ENCODE measurements around the gene TLE3. TPM values are rescaled to one million over a fixed set of nuclear protein-coding genes. Genes with fewer than 3 reads are reported as not detected.
"Not testable (repeated sequence)": the region's sequence is repeated elsewhere in the genome, so short reads cannot be mapped to it uniquely, and the experiment has no call there.

Gene TLE3
- 10 to 100 TPM; 22.4 to 29.3 TPM for total RNA-seq
- long read RNA-seq, partial matches to known transcripts, result 3 of 8 reads
- long read RNA-seq, other reads (novel, unspliced or antisense), result 5 of 8 reads

GRCh38 chr15:70097321-70098152 lies at the start of gene TLE3:
TSS of gene TLE3 (minus strand) at chr15:70097917. CDS start at chr15:70096798, 1,119 bp downstream.
- intact Hi-C loops (cut with DNase I), result loop anchor here in 1 of 2 donors (10.0 kb wide), 1 partner anchor 363 kb away; no protein-coding TSS in a partner anchor
- ATAC-seq (peak; percentile 67 to 72), DNase-seq (peak; percentile 99)

- DNase-seq (no peak), ATAC-seq (no peak)
- intact Hi-C loops (cut with DNase I), result no loop called here
Measured at GRCh38 chr15:70147178-70147760, 49.6 kb upstream of the TLE3 start.

GRCh38 chr15:70146771-70147170 lies 49.1 kb upstream of the TLE3 start:
- no peak for DNase-seq
- intact Hi-C loops (cut with DNase I), result no loop called here
- ATAC-seq, result no peak

DNA sequence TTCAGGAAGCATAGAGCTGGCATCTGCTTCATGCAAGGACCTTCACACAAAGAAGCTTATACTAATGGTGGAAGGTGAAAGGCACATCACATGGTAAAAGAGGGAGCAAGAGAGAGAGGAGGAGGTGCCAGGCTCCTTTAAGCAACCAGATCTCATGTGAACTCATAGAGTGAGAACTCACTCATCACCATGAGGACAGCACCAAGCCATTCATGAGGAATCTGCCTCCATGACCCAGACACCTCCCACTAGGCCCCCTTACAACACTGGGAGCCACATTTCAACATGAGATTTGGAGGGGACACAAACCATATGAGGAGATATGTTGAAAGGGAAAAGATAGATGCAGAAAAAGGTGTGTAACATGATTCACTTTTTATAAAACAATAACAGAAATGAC lies 48.4 kb upstream of the TLE3 start:
- intact Hi-C loops (cut with DNase I), result no loop called here
- DNase-seq (no peak), ATAC-seq (no peak)

DNA sequence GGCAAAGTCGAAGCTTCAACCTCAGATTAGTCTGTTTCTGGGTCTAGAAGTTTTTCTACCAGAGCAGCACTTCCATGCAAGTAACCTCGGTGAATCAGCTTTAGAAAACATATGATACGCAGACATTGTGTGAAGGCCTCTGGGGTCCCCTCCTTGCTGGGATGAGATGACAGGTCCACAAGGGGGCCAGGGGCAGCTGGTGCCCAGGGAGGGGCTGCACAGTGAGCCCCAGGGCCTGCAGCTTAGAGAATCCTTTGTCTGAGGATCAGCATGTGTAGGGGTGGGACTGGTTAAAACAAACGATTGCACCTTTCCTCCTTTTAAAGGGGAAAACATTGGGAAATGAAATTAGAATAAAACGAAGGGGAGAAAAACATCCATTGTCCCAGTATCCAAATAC lies 47.5 kb upstream of the TLE3 start:
- intact Hi-C loops (cut with DNase I), result no loop called here
- DNase-seq (no peak), ATAC-seq (no peak)

DNA sequence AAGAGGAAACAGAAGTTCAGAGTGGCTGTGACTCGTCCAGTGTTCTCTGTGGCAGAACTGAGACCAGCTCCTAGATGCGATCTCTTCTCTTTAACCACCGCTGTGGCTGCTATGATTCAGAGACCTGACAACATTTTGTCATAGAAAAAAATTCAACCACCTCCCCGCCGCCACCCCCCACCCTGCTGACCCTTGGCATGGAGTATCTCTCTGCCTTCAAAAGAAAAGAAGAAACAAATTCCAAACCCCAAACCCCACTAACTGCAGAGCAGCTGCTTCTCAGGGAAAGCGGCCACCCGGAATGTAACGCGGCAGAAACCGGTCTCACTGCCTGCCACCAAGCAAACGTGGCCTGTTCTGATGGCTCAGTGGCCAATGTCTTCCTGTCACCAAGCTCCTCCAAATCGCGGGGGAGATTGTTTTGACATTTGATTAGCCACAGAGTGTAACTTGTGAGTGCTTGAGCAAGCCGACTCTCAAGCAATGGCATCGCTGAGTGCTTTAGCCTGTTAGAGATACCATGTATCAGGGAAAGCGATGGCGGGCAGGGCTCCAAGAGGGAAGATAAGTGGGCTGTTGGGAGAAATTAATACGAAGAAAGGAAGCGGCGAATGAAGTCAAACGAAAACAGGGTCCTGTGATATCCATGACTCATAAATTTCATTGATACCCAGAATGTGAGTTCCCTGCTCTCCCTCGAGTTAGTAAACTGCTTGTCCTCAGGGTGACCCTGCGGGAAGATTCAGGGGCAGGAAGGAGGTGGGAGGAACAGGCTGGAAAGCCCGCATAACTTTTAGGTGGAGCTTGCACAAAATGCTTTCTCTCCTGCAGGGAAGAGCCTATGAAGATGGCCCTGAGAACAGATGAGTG lies 44.8 kb upstream of the TLE3 start:
- DNase-seq (peak; percentile 80), ATAC-seq (peak; percentile 72 to 75)
- intact Hi-C loops (cut with DNase I), result no loop called here

DNA sequence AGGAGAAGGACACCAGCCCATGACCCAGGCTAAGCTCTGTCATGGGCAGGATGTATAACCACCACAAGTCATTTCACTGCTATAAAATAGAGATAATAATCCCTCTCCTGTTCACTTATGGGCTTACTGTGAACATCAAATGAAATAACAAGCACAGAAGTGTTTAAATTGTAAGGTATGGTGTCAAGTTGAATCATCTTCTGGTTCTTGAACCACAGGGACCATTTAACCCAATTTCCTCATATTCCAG lies 44.3 kb upstream of the TLE3 start:
- intact Hi-C loops (cut with DNase I), result no loop called here
- DNase-seq (no peak), ATAC-seq (no peak)

GRCh38 chr15:70141376-70142071 lies 43.8 kb upstream of the TLE3 start:
- intact Hi-C loops (cut with DNase I), result no loop called here
- DNase-seq, result no peak
- ATAC-seq, result peak in 1 of 2 donors; percentile 9

DNA sequence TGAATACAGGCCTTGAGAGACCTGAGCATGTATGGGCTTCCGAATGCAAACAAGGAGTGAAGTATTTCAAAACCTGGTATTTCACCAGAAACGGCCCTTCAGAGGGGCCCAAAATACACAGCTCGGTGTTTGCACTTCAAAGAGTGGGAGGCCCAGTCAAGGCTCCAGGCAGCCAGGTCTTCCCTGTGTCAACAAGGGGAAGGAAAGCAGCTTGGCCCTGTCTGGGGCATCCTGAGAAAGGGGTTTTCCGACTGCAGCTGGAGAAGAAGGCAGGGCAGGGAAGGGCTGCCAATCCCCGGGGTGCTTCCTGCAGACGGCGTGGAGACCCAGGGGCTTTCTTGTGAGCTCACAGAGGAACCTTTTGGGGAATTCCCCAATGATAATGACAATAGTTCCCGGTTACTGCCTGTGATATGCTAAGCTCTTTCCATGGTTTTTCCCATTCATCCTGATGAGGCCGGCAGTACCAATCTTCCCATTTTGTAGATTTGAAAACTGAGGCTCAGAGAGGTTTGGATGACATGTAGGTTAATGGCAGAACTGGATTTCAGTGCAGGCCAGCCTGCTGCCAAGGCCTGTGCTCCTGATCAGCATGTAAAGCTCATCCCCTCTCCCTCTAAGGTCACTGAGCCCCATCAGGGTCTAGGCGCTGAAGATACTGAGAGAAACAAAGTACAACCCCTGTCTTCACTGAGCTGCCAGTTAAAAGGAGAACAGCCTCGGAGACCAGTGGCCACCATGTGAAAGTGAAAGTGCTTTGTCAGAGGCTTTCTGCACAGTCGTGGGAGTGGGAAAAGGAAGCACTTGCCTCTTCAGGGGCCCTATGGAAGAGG lies 43.0 kb upstream of the TLE3 start:
- peak; percentile 45 to 50 for ATAC-seq
- intact Hi-C loops (cut with DNase I), result no loop called here
- no peak for DNase-seq

DNA sequence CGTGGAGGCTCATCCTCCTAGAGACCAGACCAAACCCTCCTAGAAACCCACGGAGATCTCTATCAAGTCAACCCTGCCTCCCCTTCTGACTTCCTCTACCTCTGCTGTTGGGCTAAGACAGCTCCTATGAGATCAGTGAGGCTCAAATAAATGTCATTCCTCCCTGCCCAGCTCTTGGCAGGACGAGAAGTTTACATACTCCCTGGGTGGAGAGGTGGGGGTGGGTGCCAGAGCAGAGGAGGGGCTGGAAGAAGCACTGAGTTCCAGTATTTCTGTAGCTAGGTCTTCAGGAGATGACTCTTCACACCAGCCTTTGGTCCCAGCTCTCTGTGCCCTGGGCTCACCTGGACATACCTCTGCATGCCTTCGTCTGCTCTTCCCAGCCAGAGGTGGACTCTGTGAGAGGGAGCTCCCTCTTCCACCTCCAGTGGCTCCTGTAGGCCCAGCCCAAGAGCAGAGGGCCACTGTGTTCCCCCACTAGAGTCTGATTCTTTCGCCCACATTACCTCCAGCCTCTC lies 42.4 kb upstream of the TLE3 start:
- no peak for ATAC-seq
- intact Hi-C loops (cut with DNase I), result no loop called here
- DNase-seq, result no peak

DNA sequence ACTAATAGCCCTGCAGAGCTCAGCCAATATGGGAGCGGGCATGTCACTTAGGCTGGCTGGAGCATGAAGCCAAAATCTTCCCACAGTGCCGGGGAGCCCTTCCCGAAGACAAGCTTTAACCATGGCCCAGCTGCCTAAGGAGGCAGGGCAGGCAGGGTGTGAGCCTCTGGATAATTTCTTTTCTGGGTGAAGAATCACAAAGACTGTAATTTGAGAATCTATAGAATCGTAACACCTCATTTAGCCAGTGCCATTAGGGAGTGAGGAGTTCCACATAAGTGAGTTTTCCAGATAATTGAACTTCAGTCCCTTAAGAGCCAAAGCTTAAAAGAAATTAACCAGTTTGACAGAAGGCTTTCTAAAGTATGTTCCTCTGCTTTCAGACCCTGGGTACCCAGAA lies 40.2 kb upstream of the TLE3 start:
- intact Hi-C loops (cut with DNase I), result no loop called here
- no peak for DNase-seq
- ATAC-seq, result no peak

GRCh38 chr15:70137021-70137420 lies 39.3 kb upstream of the TLE3 start:
- DNase-seq; intact Hi-C loops (cut with DNase I); ATAC-seq: not testable (repeated sequence)

GRCh38 chr15:70133781-70134421 lies 36.2 kb upstream of the TLE3 start:
- ATAC-seq, result no peak
- DNase-seq, result no peak
- intact Hi-C loops (cut with DNase I), result no loop called here

GRCh38 chr15:70133296-70133695 lies 35.6 kb upstream of the TLE3 start:
- DNase-seq (no peak), ATAC-seq (peak; percentile 22 to 56)
- intact Hi-C loops (cut with DNase I), result no loop called here

DNA sequence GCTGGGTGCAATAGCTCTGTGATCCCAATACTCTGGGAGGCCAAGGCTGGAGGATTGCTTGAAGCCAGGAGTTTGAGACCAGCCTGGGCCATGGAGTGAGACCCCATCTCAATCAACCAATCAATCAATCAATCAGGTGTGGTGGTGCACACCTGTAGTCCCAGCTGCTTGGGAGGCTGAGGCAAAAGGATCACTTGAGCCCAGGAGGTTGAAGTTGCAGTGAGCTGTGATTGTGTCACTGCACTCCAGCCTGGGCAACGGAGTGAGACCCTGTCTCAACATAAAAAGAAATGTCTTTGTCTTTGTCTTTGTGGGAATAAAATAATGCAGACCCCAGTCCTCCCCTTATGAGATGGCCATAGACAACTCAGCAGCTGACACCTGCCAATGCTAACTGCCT lies 34.9 kb upstream of the TLE3 start:
- intact Hi-C loops (cut with DNase I), result no loop called here
- ATAC-seq (no peak), DNase-seq (no peak)

GRCh38 chr15:70132139-70132538 lies 34.4 kb upstream of the TLE3 start:
- ATAC-seq, result peak; percentile 83 to 95
- intact Hi-C loops (cut with DNase I), result no loop called here
- DNase-seq, result peak; percentile 47

- DNase-seq (no peak), ATAC-seq (no peak)
- intact Hi-C loops (cut with DNase I), result no loop called here
Measured at GRCh38 chr15:70128414-70129140, 30.9 kb upstream of the TLE3 start.

All from left cardiac atrium (tissue), 4 donors.